Ureter (tissue), 1 donor: ENCODE measurements around the gene KIRREL3. TPM values are rescaled to one million over a fixed set of nuclear protein-coding genes. Genes with fewer than 3 reads are reported as not detected.

Experiments used
- DNase-seq: peaks from one replicate; pipeline ENCODE4 v3.0.0-alpha.2; 2020; ENCODE audit warnings: low spot score
- total RNA-seq: library from RNA; stranded (reverse); gene quantifications from one replicate; pipeline ENCODE4 v1.2.4, GENCODE V29; 2023
- donor health status: DM: yes; HTN: yes; CAD: no.

The KIRREL3 gene
- total RNA-seq, 1 donor from 2014 or later, result not detected

DNA sequence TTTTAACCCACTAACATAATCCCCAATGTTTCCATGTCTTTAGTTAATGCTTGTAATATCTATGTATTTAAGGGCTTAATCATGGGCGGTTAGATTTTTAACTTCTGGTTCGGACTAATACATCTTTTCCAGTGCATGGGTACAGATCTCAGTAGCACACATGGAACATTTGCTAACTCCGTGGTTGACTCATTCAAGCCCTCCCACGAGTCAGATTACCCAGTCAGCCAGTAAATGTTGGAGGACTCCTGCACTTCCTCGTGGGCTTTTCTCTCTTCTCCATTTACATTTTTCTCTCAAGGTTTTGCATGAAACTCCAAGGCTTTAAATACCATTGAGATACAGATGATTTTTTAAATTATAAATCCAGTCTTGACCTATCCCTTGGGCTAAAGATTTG lies 331.2 kb downstream of the KIRREL3 start:
- DNase-seq, result no peak

DNA sequence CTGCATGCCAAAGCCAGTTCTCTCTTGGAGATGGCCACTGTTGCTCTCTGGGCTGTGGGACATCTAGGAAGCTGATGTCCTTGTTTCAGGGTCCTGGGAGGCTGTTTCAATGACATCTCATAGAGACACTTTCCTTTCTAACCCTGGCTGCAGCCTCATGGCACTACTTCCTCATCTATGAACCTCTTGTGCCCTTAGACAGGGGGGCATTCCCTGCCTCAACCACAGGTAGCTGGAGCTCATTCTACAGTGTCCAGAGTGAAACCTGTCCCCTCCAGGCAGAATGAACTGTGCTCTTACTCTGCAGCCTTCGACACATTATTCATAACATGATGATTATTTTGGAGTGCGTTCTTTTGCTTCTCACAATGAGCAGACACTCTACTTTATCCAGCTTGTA lies 335.9 kb downstream of the KIRREL3 start:
- no peak for DNase-seq

GRCh38 chr11:126663749-126664592 lies 336.6 kb downstream of the KIRREL3 start:
- no peak for DNase-seq

DNA sequence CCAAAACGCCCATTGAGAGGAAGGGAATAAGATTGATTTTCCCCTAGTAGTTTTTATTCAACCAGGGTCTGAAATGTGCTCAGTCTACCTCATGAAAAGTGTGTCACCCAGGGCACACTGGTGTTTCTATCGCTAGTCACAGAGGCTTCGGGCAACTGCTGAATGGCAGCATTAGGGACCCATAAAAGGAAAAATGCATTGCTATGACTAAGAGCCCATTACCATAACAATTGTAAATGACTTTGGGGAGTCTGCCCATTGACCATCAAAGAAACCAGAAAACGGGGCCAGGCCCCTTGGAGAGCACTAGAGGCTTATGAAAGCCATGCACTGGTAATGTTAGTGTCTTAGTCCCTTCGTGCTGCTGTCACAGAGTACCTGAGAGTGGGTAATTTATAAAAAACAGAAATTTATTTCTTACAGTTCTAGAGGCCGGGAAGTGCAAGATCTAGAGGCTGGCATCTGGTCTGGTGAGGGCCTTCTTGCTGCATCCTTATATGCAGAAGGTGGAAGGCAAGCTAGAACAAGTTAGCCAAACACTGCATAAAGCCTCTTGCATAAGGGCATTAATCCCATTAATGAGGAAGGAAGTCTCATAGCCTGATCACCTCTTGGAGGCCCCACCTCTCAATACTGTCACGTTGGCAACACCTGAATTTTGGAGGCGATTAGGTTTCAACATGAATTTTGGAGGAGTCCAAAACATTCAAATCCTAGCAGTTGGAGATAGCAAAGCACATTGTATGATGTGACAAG lies 338.4 kb downstream of the KIRREL3 start:
- DNase-seq, result no peak

GRCh38 chr11:126660761-126661425 lies 339.7 kb downstream of the KIRREL3 start:
- DNase-seq, result no peak

DNA sequence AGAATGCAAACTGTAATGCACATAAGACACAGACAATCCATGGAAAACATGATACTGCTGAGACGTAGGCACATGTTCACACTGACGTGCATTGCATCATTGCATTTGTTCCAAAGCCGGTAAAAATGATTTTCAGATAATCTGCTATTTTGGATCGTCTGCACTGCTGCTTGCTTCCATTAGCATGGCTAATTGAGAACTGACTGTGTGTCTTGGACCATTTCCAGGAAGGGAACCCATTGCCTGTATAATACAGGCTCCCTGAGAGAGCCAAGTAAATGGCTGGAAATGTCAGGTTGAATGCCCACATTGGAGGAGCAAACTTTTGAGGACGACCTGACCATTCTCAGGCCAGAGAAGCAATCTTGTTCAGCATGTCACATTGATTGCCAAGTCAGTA lies 340.2 kb downstream of the KIRREL3 start:
- no peak for DNase-seq

DNA sequence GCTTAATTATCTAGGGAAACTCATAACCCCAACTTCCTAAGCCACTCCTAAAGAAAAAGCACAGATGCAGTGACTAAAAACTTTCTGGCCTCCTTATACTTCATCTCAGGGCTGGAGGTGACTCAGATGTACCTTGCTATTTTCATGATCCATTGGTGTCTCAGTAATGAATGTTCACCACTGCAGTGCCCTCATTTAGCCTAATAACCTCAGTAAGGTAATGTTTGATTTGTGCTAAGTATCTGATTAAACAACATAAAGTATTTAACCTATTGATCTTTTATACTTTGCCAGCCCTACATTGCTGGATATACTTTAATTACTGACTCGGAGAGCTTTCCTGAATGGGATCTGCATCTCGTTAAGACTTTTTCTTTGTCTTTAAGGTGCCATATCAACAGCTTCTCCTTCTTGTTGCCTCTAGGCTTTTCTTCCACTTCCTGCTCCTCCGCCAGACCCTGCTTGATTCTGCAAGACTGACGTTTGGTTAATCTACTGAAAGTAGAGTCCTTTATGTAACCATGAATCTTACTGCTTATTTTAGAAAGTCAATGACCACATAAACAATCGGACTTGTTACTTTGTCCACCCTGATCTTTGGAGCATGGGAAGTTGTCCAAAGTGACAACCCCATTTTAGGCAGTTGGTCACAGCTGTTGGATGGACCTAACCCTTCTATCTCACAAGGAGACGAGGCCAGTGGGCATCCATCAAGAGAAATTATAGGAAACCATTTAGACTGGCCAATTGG lies 342.1 kb downstream of the KIRREL3 start:
- no peak for DNase-seq

DNA sequence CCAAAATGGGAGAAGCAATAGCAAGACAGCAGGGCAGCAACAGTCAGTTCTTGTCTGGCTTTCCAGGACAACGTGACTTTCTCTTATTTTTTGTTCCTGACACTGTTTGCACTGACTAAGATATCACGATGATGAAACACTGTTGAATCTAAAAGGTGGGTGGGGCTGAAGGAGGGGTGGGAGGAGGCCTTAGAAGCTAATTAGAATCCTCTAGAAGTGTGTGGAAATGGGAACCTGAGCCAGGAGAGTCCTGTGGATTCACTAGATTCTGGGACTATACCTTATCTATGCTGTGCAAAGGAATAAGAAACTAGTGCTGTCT lies 344.8 kb downstream of the KIRREL3 start:
- no peak for DNase-seq

DNA sequence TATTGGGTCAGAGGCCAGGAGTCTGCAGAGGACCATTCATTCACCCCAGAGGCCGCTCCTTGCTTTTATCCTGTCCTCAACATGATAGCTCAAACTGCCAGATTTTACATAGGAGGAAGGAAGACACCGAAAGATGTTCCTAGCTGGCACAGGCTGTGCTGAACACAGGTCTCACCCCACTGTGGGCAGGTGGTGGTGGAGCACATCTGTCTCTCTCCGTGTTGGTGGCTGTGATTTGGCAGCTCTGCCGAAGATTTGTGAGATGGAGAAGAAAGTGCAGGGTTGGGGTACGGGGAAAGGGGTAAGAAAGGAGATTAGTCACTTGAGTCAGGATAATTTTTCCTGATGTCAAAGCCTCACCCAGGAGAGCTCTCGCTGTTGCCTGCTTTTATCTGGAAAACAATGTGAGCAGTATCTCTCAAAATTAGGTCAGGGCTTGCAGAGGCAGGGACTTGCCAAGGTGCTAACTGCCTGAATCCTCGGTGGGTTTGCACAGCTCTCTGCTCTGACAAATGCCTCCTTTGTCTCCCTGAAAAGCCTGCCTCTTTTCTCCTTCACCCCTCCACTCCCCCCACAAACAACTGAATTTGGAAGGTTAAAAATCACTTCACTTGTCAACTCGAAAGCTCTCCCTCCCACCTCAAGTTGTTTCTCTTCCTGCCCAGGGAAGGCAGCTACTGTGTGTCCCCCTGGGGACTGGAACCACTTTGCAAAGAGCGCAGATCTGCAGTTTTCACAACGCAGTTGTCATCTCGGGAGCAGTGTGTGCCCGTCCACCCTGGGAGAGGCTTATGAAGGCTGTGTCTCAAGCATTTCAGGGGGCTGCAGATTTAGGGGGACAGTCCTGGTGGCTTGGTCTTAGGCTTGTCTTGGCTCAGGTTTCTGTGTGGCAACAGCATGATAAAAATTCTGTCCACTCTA lies 345.4 kb downstream of the KIRREL3 start:
- no peak for DNase-seq

- DNase-seq, result no peak
Measured at GRCh38 chr11:126653040-126653439, 347.5 kb downstream of the KIRREL3 start.

DNA sequence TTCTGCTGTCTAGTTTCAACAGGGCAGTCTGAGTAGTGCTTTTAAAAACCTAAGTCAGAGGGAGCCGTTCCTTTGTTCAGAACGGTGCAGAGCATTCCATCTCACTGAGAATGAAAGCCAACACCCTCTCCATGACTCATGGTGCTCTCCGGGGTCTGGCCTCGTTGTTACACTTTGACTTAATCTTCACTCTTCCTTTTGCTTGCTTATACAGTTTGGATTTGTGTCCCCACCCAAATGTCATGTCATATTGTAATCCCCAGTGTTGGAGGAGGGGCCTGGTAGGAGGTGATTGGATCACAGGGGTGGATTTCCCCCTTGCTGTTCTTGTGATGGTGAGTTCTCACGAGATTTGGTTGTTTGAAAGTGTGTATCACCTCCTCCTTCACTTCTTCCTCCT lies 352.8 kb downstream of the KIRREL3 start:
- DNase-seq, result no peak

DNA sequence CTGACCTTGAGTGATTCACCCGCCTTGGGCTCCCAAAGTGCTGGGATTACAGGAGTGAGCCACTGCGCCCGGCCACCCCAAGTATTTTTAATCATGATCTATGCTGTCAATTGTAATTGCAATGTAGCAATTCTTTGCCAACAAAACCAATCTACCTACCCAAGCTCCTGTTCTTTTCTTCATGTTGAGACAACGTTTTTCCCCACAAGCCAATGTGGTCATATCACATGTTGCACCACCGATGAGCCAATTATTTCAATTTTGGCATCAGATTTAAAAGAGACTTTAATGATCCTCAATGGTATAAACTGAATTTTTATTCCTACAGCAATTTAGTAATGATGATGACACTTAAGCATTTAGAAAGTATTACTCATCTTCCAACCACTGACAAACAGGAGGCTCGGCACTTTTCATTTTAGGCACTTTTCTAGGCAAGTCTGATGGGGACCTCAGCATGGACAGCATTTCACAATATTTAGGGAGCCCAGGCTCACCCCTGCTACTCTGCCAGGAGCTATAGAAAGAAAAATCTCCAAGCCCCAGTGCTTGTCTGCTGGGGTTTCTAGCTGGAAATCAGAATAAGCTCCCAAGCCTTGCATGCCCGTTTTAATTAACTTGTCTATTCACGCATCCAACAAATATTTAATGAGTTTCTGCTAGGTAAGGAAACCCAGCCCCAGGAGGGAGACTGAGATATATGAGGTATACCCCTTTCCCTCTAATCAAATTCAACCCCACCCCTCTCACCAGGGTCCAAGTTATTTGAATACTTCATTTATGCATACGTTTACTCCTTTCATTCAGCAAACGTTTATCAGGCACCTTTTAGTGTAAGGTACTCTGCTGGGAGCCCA lies 353.6 kb downstream of the KIRREL3 start:
- no peak for DNase-seq

DNA sequence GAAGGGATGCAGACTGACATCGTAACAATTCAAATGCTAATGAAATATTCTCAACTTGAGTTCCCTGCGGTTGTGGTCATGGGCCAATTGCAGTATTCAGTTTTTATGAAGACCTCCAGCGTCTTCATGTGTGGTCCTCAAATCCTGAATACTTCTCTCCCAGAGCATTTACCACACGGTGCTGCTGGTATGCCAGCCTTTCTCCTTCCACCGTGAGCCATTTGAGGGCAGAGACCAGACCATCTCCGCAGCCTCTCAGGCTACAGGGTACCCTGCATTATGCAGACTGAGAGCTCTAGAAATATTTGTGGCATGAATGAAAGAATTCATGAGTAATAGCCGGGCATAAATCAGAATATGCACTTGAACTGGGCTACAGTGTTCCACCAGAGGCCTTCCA lies 355.4 kb downstream of the KIRREL3 start:
- DNase-seq, result no peak

- DNase-seq, result no peak
Measured at GRCh38 chr11:126640186-126640585, 360.4 kb downstream of the KIRREL3 start.

- DNase-seq, result no peak
Measured at GRCh38 chr11:126639692-126640091, 360.9 kb downstream of the KIRREL3 start.

DNA sequence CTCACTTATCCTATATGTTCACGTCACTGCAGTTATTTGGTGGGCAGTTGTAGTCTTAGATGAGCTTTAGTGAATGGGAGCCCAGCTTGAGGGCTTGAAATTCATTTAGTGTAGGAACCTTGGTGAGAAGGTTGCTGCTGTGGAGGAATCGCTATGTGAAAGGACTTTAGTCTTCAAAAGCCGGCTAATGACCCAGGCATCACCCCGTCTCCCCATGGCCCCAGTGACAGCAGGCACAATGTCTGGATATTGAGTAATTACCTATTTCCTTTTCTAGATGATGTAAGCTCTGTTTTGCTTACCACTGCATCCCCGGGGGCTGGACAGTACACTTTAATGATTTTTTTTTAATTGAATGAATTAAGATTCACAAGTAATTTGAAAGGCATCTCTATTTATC lies 361.9 kb downstream of the KIRREL3 start:
- DNase-seq, result no peak

DNA sequence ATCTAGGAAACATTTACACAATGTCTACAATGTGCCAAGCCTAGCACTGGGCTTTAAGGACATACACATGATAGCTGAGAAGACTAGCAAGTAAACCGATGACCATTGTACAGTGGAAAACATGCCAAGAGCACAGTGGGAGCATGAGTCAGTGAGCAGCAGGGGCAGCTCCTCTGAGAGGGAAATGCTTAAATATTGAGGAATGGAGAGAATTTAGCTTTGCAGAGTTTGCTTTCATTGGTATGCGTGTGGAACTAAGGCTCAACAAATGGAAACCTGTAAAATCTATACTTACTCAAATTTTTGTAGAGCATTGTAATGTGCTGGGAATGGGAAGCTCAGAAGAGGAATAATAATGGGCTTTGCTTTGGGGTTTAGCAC lies 362.8 kb downstream of the KIRREL3 start:
- no peak for DNase-seq

DNA sequence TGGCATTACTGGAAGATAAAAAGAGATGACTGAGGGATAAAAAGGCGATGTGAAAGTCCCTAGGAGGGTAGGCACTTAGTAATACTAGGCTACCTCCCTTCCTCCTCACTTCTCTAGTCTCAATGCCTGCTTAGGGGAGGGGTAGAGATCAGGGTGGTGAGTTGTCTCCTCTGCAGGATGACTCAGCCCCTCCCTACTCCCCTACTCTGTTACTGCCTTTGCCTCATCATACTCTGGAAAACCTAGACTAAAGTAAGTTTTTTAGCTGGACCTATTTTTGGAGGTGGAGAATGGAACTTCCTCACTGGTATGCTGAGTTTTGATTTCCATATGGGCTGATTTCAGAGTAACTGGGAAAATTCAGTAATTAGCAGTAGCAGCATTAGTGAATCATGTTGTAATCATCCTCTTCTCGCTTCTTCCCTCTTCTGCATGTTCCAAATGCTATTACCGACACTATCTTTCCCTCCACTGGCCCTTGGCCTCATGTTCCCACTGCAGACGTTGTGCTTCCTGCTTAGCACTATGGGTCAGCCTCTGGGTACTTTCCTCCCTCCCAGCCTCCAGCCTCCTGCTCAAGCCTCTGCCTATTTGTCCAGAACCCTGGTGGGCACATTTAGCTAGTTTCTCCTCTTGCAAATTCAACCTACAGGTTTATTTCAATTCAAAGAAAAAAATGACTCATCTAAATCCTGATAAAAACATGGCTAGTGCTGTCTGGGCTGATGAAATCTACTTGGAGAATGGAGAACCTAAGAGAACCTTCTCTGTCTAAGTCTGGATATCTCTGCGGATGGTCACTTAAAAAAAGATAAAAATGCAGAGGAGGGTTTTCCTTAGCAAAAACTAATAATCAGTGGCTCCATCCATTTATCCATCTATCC lies 363.4 kb downstream of the KIRREL3 start:
- no peak for DNase-seq

GRCh38 chr11:126635511-126635910 lies 365.1 kb downstream of the KIRREL3 start:
- DNase-seq, result no peak
